ENCODE data around the gene XRCC4. TPM values are rescaled to one million over a fixed set of nuclear protein-coding genes. Genes with fewer than 3 reads are reported as not detected.
A peak's percentile ranks its signal among the peaks of the same experiment; 100 is the strongest.
"Not testable (repeated sequence)": the region's sequence is repeated elsewhere in the genome, so short reads cannot be mapped to it uniquely, and the experiment has no call there.

The XRCC4 gene
- polyA plus RNA-seq, 4 donors = 9.1 to 12.4 (median 10.8) TPM

- DNase-seq (no peak), FAIRE-seq (no peak)
- peaks cover 0 to 4% (median 0%) of the 10 kb centered on the region in 3 donors for H3K36me3 ChIP-seq (ENCODE audit: control insufficient read depth in 3 of 3, insufficient read depth in 2 of 3, low read depth in 1 of 3, low read length in 3 of 3)
- peaks cover 0 to 26% of the 10 kb centered on the region in 2 donors for H3K9me3 ChIP-seq (ENCODE audit: control insufficient read depth in 2 of 2, insufficient read depth in 1 of 2, low read depth in 1 of 2, low read length in 1 of 2)
- H3K4me1 ChIP-seq (ENCODE audit: control insufficient read depth in 3 of 3, insufficient read depth in 2 of 3, low read depth in 1 of 3, low read length in 2 of 3) = no peaks in the 10 kb centered on the region
- H3K27ac ChIP-seq (ENCODE audit: low read depth in 1 of 3, low read length in 2 of 3) = no peak overlapping the region
- no peaks in the 10 kb centered on the region for H3K27me3 ChIP-seq (ENCODE audit: control insufficient read depth in 3 of 3, insufficient read depth in 3 of 3, low read length in 3 of 3)
- no peak overlapping the region for H3K4me3 ChIP-seq (ENCODE audit: low read depth in 1 of 3, low read length in 3 of 3)
- 98 to 100% (median 100%) methylated on average over 2 of the region's 2 CpGs for WGBS, 3 donors
Measured at GRCh38 chr5:83348281-83348780, 271.0 kb downstream of the XRCC4 start.

GRCh38 chr5:83353231-83353630, 275.9 kb downstream of the XRCC4 start:
- DNase-seq (no peak), FAIRE-seq (no peak)
- Histone ChIP-seq H3K27me3 (ENCODE audit: control insufficient read depth in 3 of 3, insufficient read depth in 3 of 3, low read length in 3 of 3) (no peaks in the 10 kb centered on the region), H3K36me3 (ENCODE audit: control insufficient read depth in 3 of 3, insufficient read depth in 2 of 3, low read depth in 1 of 3, low read length in 3 of 3) (peaks cover 0 to 1% (median 0%) of the 10 kb centered on the region in 3 donors), H3K4me1 (ENCODE audit: control insufficient read depth in 3 of 3, insufficient read depth in 2 of 3, low read depth in 1 of 3, low read length in 2 of 3) (no peaks in the 10 kb centered on the region), H3K27ac (ENCODE audit: low read depth in 1 of 3, low read length in 2 of 3) (no peak overlapping the region), H3K9me3 (ENCODE audit: control insufficient read depth in 2 of 2, insufficient read depth in 1 of 2, low read depth in 1 of 2, low read length in 1 of 2) (peaks cover 0 to 15% of the 10 kb centered on the region in 2 donors), H3K4me3 (ENCODE audit: low read depth in 1 of 3, low read length in 3 of 3) (no peak overlapping the region)
- 86 to 91% (median 90%) methylated on average over 3 of the region's 3 CpGs for WGBS, 3 donors

- Histone ChIP-seq H3K36me3 (ENCODE audit: control insufficient read depth in 3 of 3, insufficient read depth in 2 of 3, low read depth in 1 of 3, low read length in 3 of 3) (no peaks in the 10 kb centered on the region), H3K27me3 (ENCODE audit: control insufficient read depth in 3 of 3, insufficient read depth in 3 of 3, low read length in 3 of 3) (no peaks in the 10 kb centered on the region), H3K27ac (ENCODE audit: low read depth in 1 of 3, low read length in 2 of 3) (no peak overlapping the region), H3K4me3 (ENCODE audit: low read depth in 1 of 3, low read length in 3 of 3) (no peak overlapping the region), H3K4me1 (ENCODE audit: control insufficient read depth in 3 of 3, insufficient read depth in 2 of 3, low read depth in 1 of 3, low read length in 2 of 3) (no peaks in the 10 kb centered on the region), H3K9me3 (ENCODE audit: control insufficient read depth in 2 of 2, insufficient read depth in 1 of 2, low read depth in 1 of 2, low read length in 1 of 2) (peaks cover 0 to 10% of the 10 kb centered on the region in 2 donors)
- DNase-seq (no peak), FAIRE-seq (no peak)
- 91 to 97% (median 93%) methylated on average over 1 of the region's 1 CpG for WGBS, 3 donors
Measured at GRCh38 chr5:83353774-83354173, 276.4 kb downstream of the XRCC4 start.

- 61 to 78% (median 69%) methylated on average over 2 of the region's 2 CpGs for WGBS, 3 donors
- no peak for FAIRE-seq
- no peaks in the 10 kb centered on the region for H3K4me1 ChIP-seq (ENCODE audit: control insufficient read depth in 3 of 3, insufficient read depth in 2 of 3, low read depth in 1 of 3, low read length in 2 of 3)
- no peaks in the 10 kb centered on the region for H3K27me3 ChIP-seq (ENCODE audit: control insufficient read depth in 3 of 3, insufficient read depth in 3 of 3, low read length in 3 of 3)
- no peak for DNase-seq
- no peak overlapping the region for H3K4me3 ChIP-seq (ENCODE audit: low read depth in 1 of 3, low read length in 3 of 3)
- no peaks in the 10 kb centered on the region for H3K36me3 ChIP-seq (ENCODE audit: control insufficient read depth in 3 of 3, insufficient read depth in 2 of 3, low read depth in 1 of 3, low read length in 3 of 3)
- H3K27ac ChIP-seq (ENCODE audit: low read depth in 1 of 3, low read length in 2 of 3) = no peak overlapping the region
- peaks cover 0 to 5% of the 10 kb centered on the region in 2 donors for H3K9me3 ChIP-seq (ENCODE audit: control insufficient read depth in 2 of 2, insufficient read depth in 1 of 2, low read depth in 1 of 2, low read length in 1 of 2)
Measured at GRCh38 chr5:83354958-83355357, 277.6 kb downstream of the XRCC4 start.

- DNase-seq; FAIRE-seq; H3K27me3 ChIP-seq (ENCODE audit: control insufficient read depth in 3 of 3, insufficient read depth in 3 of 3, low read length in 3 of 3): not testable (repeated sequence)
Measured at GRCh38 chr5:83355482-83356014, 278.2 kb downstream of the XRCC4 start.

GRCh38 chr5:83357621-83358231, 280.4 kb downstream of the XRCC4 start:
- Histone ChIP-seq H3K27ac (ENCODE audit: low read depth in 1 of 3, low read length in 2 of 3) (no peak overlapping the region), H3K4me1 (ENCODE audit: control insufficient read depth in 3 of 3, insufficient read depth in 2 of 3, low read depth in 1 of 3, low read length in 2 of 3) (no peaks in the 10 kb centered on the region), H3K9me3 (ENCODE audit: control insufficient read depth in 2 of 2, insufficient read depth in 1 of 2, low read depth in 1 of 2, low read length in 1 of 2) (peaks cover 0 to 6% of the 10 kb centered on the region in 2 donors), H3K36me3 (ENCODE audit: control insufficient read depth in 3 of 3, insufficient read depth in 2 of 3, low read depth in 1 of 3, low read length in 3 of 3) (no peaks in the 10 kb centered on the region), H3K4me3 (ENCODE audit: low read depth in 1 of 3, low read length in 3 of 3) (no peak overlapping the region), H3K27me3 (ENCODE audit: control insufficient read depth in 3 of 3, insufficient read depth in 3 of 3, low read length in 3 of 3) (no peaks in the 10 kb centered on the region)
- DNase-seq = no peak
- 88 to 94% (median 89%) methylated on average over 9 of the region's 9 CpGs for WGBS, 3 donors
- FAIRE-seq = no peak

More at GRCh38 chr5:83355482-83356014, 278.2 kb downstream of the XRCC4 start:
- H3K27ac ChIP-seq (ENCODE audit: low read depth in 1 of 3, low read length in 2 of 3); H3K4me1 ChIP-seq (ENCODE audit: control insufficient read depth in 3 of 3, insufficient read depth in 2 of 3, low read depth in 1 of 3, low read length in 2 of 3); H3K36me3 ChIP-seq (ENCODE audit: control insufficient read depth in 3 of 3, insufficient read depth in 2 of 3, low read depth in 1 of 3, low read length in 3 of 3); H3K9me3 ChIP-seq (ENCODE audit: control insufficient read depth in 2 of 2, insufficient read depth in 1 of 2, low read depth in 1 of 2, low read length in 1 of 2); H3K4me3 ChIP-seq (ENCODE audit: low read depth in 1 of 3, low read length in 3 of 3): not testable (repeated sequence)
- 81 to 83% (median 82%) methylated on average over 4 of the region's 4 CpGs for whole genome bisulfite sequencing, 3 donors

- 70 to 84% (median 82%) methylated on average over 2 of the region's 2 CpGs for WGBS, 3 donors
- Histone ChIP-seq H3K9me3 (ENCODE audit: control insufficient read depth in 2 of 2, insufficient read depth in 1 of 2, low read depth in 1 of 2, low read length in 1 of 2) (peaks cover 0 to 6% of the 10 kb centered on the region in 2 donors), H3K36me3 (ENCODE audit: control insufficient read depth in 3 of 3, insufficient read depth in 2 of 3, low read depth in 1 of 3, low read length in 3 of 3) (no peaks in the 10 kb centered on the region), H3K4me1 (ENCODE audit: control insufficient read depth in 3 of 3, insufficient read depth in 2 of 3, low read depth in 1 of 3, low read length in 2 of 3) (no peaks in the 10 kb centered on the region), H3K4me3 (ENCODE audit: low read depth in 1 of 3, low read length in 3 of 3) (no peak overlapping the region), H3K27me3 (ENCODE audit: control insufficient read depth in 3 of 3, insufficient read depth in 3 of 3, low read length in 3 of 3) (no peaks in the 10 kb centered on the region), H3K27ac (ENCODE audit: low read depth in 1 of 3, low read length in 2 of 3) (no peak overlapping the region)
- DNase-seq (no peak), FAIRE-seq (no peak)
Measured at GRCh38 chr5:83360573-83360972, 283.2 kb downstream of the XRCC4 start.

GRCh38 chr5:83362526-83362925, 285.2 kb downstream of the XRCC4 start:
- DNase-seq (no peak), FAIRE-seq (peak; percentile 23)
- peaks cover 0 to 6% of the 10 kb centered on the region in 2 donors for H3K9me3 ChIP-seq (ENCODE audit: control insufficient read depth in 2 of 2, insufficient read depth in 1 of 2, low read depth in 1 of 2, low read length in 1 of 2)
- 89% methylated on average over 1 of the region's 1 CpG for WGBS, 3 donors
- no peaks in the 10 kb centered on the region for H3K36me3 ChIP-seq (ENCODE audit: control insufficient read depth in 3 of 3, insufficient read depth in 2 of 3, low read depth in 1 of 3, low read length in 3 of 3)
- no peaks in the 10 kb centered on the region for H3K27me3 ChIP-seq (ENCODE audit: control insufficient read depth in 3 of 3, insufficient read depth in 3 of 3, low read length in 3 of 3)
- no peak overlapping the region for H3K4me3 ChIP-seq (ENCODE audit: low read depth in 1 of 3, low read length in 3 of 3)
- H3K27ac ChIP-seq (ENCODE audit: low read depth in 1 of 3, low read length in 2 of 3) = no peak overlapping the region
- H3K4me1 ChIP-seq (ENCODE audit: control insufficient read depth in 3 of 3, insufficient read depth in 2 of 3, low read depth in 1 of 3, low read length in 2 of 3) = no peaks in the 10 kb centered on the region

All from small intestine (tissue), 7 donors.